GM12874 (cell line): ENCODE measurements around the gene MXRA7.
A peak's percentile ranks its signal among the peaks of the same experiment; 100 is the strongest.

Experiments used
- TF ChIP-seq, protein P1 (sequence below): IDR thresholded peaks from 2 replicates; pipeline ENCODE4 v1.5.1; 2011; ENCODE audit warnings: low read depth, mild to moderate bottlenecking, control low read depth, low read length, moderate library complexity; ENCODE audit not compliant: insufficient read depth

MXRA7 gene

DNA sequence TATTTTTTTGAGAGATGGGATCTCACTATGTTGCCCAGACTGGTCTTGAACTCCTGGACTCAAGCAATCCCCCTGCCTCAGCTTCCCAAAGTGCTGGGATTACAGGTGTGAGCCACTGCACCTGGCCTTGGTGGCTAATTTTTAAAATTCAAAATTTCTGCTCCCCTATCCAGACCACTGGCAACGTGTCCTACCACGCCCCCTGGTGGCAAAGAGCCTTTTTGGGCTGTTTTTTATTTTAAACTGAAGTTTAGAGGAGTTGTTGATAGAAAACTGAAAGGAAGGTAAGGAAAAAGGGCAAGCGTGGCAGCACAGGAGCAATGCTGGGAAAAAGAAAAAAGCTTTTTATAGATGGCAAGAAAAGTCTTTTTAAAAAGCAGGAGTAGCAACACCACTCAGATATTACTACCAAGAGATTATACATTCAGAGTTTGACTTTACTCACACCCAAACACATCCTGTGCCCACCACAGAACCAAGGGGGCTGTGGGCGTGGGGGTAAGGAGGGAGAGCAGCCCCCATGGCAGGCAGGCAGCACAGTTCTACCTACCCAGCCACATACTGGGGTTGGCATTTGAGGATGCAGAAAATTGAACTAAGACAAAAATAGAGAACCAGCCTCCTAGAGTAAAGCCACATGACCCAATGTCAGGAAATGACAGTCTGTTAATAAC lies 4.2 kb upstream of the MXRA7 start:
- TF ChIP-seq, protein P1, sequence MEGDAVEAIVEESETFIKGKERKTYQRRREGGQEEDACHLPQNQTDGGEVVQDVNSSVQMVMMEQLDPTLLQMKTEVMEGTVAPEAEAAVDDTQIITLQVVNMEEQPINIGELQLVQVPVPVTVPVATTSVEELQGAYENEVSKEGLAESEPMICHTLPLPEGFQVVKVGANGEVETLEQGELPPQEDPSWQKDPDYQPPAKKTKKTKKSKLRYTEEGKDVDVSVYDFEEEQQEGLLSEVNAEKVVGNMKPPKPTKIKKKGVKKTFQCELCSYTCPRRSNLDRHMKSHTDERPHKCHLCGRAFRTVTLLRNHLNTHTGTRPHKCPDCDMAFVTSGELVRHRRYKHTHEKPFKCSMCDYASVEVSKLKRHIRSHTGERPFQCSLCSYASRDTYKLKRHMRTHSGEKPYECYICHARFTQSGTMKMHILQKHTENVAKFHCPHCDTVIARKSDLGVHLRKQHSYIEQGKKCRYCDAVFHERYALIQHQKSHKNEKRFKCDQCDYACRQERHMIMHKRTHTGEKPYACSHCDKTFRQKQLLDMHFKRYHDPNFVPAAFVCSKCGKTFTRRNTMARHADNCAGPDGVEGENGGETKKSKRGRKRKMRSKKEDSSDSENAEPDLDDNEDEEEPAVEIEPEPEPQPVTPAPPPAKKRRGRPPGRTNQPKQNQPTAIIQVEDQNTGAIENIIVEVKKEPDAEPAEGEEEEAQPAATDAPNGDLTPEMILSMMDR = peak; percentile 66

DNA sequence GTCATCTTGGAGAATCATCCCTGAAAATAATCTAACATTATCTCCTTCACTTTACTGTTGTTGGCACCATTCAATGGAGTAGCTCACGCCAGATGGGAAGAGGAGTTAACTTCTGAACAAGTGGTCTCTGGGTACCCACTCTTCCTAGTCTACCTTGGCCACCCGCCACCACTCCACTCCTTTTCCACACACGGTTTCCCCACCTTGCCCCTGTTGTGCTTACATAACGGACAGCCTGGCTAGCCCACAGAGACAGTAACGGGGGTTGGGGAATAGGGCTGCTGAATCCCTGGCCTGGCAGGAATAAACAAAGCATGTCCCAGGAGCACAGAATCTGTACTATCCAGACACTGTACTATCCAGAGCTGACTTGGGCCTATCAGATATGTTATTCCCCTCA lies 3.6 kb upstream of the MXRA7 start:
- TF ChIP-seq, protein P1 = no peak

DNA sequence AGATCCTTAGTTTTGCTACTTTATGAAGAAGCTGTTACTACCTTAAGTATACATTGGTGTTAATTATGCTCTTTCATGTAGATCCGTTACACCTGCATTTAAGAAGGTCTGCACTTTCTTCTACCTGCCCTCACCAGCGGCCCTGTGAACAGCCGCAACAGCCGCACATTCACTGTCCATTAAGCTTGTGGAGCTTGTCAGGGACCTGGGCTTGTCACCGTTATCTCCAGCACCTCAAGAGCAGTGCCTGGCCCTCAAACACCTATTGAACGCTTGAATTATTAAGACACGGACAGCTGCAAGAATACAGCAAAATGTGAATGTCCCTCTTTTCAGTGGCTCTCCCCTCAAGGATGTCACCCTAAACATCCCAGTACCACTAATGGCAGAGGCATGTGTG lies 3.0 kb upstream of the MXRA7 start:
- TF ChIP-seq, protein P1 = no peak

DNA sequence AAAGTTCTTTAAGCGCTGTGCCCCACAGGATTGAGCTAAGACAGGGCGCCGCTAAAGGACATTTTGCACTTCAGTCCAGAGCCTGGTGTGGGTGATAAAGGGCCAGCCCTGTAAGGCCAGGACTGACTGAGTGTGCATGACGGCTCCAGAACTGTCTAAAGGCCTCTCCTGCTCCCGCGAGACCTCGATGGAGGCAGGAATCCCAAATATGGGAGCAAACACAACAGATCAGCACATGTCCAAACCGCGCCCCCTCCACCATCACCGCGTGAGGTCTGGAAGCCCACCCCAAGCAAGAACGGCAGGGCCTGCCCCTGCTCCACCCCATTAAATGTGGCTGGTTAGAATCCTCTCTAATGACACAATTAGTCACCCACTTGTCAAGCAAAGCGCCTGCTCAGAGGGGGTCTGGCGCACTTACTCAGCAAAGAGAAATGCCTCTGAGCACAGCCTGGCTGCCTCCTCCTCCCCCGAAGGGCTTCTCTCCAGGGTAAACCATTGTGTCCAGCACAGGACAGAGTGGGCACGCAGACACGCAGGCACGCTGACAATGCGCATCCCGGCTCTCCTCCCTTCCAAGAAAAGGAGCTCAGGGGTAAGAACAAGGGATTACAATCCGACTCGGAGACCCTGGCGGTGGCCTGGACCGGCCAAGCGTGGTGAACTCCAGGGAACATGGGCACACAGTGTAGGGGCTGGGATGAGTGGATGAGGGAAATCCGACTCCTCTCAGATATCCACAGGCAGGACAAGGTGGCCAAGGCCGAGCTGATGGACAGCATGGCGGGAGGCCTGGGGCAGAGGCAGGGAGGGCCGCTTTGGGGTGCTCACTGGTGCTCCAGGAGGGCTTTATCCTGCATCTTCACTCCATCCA lies 1.5 kb downstream of the MXRA7 start:
- TF ChIP-seq, protein P1 = no peak

DNA sequence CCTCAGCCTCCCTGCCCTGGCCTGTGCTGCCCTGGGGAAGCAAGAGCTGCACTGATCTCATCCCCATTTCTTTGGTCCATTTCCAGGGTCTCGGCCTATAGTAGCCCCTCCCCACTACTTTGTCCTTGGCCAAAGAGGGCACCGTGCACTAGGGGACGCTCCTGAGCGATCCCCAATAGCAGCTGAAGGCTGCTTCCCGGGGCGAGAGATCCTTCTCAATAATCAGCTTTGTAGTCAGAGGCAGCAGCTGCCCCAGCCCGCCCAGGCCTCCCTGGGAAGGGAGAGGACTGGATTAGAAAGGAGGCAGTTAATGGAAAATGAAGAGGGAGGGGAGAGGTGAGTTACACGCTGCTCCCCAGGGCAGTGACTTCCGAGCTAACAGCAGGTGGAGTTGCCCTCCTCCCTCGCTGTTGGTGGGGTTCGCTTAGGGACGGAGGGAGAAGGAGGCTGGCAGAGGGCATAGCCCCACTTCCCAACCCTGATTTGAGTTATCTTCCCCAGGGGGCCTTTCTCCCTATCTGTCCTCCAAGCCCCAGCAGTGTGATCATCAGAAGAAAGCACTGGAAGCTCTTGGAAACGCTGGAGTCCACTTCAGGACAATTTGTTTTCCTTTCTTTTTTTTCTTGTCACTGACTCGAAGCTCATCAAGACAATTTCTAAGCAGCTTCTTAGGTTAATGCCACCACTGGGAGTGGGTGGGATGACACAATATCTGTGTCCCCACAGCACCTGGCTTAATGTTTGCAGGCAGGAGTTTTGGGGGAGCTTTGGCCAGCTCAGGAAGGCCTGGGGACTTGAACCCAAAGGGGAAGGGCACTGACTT lies 2.6 kb downstream of the MXRA7 start:
- TF ChIP-seq, protein P1 = 0 out of 2 replicates have a peak, but pooled peaks have one; percentile 11

DNA sequence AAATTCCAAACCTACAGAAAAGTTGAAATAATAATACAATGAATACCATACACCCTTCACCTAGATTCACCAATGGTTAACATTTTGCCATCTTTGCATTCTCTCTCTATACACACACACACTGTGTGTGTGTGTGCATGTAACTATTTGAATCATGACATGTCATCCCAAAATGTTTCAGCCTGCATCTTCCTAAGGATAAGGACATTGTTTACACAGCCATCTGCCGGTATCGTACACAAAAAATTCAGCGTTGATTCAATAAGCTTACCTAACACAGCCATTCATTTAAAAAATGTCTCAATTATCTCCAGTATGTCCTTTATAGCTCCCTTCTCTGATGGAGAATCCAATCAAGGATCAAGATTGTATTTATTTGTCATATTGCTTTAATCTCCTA lies 3.9 kb downstream of the MXRA7 start:
- TF ChIP-seq, protein P1 = no peak

DNA sequence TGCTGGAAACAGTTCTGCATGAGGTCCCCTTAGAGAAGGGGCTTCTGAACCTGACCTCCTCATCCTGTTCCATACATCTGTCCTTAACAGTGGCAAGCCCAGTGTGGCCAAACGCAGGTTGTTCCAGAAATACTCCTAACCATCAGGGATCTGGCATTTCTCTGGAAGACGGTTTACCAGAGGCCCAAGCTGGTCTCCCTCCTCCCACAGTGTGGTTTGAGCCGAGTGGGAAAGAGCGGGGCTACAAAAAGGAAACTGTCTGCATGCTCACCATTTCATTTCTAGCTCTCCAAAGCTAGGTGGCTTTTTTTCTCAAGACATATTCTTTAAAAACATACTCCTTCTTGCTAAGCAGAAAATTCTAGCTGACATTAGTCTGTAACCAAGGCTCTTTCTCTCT lies 6.0 kb downstream of the MXRA7 start:
- TF ChIP-seq, protein P1 = no peak
